HG03039 (cell line): Measurements from ENCODE around the gene CCDC197.

Experiments
- ATAC-seq: cut with Tn5 transposase; IDR thresholded peaks from one replicate; pipeline ENCODE4 v1.9.1; 2021; ENCODE audit warnings: mild to moderate bottlenecking, moderate library complexity; ENCODE audit not compliant: unreplicated experiment

The CCDC197 gene

DNA sequence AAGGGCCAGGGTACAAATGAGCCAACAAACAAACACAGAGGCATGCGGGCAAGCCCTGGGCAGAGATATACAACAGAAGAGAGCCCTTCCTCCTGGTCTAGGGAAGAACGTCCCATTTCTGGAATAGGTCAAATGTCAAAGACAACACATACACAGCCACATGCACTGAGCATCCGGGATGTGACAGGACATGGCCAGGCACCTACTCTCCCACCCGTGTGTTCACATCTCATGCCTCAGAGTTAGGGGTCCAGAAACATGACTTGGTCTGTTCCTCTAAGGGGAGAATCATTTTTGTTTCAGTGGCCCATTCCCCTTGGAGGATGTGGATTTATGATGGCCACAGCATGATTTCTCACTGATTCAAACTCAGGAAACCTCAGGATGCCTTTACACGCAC lies 19.9 kb upstream of the CCDC197 start:
- ATAC-seq = no peak

- ATAC-seq = no peak
Measured at GRCh38 chr14:93977790-93978581, 19.1 kb upstream of the CCDC197 start.

GRCh38 chr14:93978735-93979134 lies 18.4 kb upstream of the CCDC197 start:
- no peak for ATAC-seq

DNA sequence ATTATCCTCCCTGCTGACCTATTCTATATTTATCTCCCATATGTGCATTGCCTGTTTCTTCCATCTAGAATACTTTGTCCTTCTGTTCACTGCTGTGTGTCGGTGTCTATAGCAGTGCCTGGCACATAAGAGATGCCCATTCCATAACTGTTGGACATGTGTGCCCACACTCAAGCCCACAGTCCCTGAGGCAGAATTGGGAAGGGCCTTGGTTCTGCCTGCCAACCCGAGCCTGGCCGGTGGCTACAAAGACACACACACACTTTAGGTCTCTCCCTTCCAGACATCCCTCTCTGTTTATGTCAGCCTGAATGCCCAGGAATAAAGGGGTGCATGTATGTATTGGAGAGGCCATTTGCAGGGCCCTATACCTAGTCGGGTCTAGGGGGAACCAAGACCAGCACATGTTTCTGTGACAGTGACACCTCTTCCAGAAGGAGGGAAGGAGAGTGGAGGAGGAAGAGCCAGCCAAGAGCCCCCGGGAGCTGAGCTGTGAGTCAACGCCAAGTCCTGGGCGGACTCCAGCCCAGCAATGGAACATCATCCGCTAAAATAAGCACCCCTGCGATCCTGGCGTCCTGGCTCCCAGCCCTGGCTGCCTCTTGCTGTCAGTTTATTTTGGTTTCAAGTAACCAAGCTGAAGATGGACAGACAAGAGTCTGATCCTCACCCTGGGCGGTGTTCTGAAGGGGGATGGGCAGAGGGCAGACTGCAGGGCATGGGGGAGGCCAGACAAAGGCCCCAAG lies 16.5 kb upstream of the CCDC197 start:
- ATAC-seq = no peak

DNA sequence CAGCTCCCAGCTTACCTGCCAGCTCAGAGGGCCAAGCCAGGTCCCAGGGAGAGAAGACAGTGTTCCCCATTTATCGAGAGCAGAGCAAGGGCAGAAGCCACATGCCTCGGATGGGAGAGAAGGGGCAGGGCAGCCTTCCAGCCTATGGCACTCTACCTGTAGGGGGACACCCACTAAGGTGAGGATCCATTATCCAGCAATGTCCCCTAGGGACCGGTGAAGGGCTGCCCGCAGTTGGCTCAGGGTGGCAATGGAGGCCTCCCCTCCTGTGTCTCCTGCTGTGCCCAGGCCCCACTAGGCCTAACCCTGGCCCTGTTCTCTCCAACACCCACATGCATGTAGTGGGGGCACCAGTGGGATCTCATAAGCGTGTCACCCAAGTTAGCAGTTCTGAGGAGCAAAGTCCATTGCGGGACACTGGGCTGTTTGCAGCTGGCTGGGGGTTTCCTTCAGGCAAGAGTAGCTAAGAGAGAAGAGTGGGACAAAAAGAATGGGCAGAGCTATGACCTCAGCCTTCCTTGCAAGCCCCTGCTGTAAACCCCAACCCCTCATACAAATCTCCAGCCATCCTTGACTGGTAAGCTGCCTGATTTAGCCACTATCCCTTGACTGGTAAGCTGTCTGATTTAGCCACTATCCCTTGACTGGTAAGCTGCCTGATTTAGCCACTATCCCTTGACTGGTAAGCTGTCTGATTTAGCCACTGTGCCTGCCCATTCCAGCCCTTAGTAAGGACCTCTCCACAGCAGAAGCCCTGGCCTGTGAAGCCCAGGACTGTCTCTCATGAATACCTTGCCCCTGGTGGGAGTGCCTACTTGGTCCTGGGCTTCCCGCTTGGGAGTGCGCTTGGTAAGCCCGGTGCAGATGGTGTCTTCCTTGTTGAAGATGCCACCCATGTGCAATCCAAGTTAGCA lies 15.5 kb upstream of the CCDC197 start:
- no peak for ATAC-seq

DNA sequence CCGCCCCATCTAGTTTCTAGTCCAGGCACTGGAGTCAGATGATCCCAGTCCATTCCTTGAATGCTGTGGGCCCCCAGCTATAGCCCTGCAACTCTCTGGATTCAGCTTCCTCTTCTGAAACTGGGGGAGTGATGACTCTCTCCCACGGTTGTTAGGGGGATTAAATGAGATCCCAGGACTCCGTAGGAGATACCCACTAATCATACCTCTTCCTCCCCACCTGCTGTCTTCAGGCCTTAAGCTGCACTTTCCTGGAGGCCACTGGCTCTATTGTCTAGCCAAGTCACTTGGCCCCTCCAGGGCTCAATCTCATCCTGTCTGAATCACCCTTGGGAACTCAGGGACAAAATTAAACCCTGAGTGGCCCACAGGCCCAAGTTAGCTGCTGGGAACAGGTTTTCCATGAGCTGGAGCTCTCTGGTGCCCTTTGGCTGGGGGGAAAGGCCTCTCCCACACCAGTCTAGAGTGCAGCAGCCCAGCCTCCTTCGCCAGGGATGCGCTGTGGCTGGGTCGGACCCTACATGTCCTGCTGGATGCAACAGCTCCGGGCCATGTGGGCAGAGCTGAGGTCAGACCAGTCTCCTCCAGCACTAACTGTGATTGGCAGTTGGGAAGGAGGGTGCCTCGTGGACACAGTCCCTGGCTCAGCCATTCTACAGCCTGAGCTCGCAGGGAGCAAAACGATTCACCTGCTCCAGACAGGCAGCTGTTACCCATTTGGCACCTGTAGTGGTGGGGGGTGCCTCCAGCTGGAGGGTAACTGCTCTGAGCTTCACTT lies 14.7 kb upstream of the CCDC197 start:
- ATAC-seq = no peak

DNA sequence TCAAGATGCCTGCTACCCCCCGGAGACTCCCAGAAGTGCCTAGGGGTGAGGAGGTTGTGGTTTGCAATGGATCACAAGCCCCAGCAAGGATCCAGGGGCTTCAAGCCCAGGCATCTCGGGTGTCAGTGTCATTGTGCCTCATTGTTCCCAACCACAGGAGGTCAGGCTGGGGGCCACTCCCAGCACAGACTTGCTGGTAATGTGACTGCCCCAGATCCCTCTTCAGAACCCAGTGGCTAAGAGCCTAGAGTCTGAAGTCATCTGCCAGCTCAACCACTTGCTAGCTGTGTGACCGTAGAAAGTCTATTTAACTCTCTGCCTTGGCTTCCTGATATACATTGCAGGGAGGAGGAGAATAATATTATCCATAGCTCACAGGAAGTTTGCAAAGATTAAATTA lies 13.0 kb upstream of the CCDC197 start:
- no peak for ATAC-seq

- ATAC-seq = no peak
Measured at GRCh38 chr14:93984987-93985410, 12.1 kb upstream of the CCDC197 start.

- ATAC-seq = no peak
Measured at GRCh38 chr14:93986955-93987354, 10.1 kb upstream of the CCDC197 start.

DNA sequence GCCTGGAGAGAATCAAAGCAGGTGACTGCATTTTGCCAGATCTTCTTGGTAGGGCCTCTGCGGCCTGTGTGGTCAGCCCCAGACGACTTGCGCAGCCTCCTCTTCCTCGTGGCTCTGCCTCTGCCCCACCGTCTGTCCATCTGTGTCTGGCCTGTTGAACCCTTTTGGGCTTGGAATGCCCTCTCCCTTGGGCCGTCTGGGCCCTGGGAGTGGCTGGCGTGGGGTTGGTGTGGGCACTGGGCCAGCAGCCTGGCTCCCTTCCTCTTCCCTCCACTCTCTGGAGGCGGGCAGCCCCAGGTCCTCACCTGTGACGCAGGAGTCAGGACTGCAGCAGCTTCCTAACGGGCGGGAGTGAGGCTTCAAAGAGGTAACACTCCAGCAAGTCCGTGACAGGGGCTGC lies 9.7 kb upstream of the CCDC197 start:
- no peak for ATAC-seq

- ATAC-seq = no peak
Measured at GRCh38 chr14:93987815-93988476, 9.2 kb upstream of the CCDC197 start.

- no peak for ATAC-seq
Measured at GRCh38 chr14:93989939-93990338, 7.2 kb upstream of the CCDC197 start.

- no peak for ATAC-seq
Measured at GRCh38 chr14:93991212-93991611, 5.9 kb upstream of the CCDC197 start.

DNA sequence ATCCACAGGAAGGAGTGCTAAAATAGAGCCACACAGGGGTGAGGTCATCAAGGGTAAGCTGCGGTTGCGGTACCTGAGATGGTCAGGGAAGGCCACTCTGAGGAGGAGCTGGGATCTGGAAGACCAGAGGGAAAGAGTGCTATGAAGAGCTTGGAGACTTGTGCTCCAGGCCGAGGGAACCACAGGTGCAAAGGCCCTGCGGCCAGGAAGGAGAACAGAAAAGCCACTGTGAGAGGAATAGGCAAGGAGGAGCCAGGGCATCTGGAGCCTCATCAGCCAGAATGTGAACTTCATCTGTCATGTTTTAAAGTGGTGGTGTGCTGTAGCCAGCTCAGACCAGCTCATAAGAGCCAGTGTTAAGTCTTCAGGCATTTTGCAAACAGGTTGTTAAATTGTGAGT lies 5.5 kb upstream of the CCDC197 start:
- no peak for ATAC-seq

DNA sequence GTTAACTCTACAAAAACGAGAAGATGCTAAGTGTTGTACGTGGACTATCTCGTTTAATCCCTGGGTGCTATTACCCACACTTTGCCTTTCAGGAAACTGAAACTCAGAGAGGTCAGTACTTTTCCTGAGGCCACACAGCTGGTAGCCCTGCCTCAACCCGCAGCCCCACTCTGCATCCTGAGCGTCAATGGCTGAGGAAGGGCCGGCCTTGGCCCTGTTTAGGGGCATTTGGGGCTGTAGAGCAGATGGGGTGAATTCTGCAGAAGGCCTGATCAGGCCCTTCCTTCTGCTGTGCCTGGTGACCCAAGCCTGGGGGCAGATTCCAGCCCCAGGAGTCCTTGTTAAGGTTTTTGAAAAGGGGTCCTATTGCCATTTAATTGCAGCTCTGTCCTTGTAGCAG lies 3.7 kb upstream of the CCDC197 start:
- no peak for ATAC-seq

- no peak for ATAC-seq
Measured at GRCh38 chr14:93994919-93995682, 2.0 kb upstream of the CCDC197 start.

GRCh38 chr14:93996130-93996695 lies 888 bp upstream of the CCDC197 start:
- no peak for ATAC-seq

GRCh38 chr14:93997916-93998870 lies 1.1 kb downstream of the CCDC197 start:
- ATAC-seq = no peak
